ENCODE measurements around the gene CDH5.
"Not testable (repeated sequence)": the region's sequence is repeated elsewhere in the genome, so short reads cannot be mapped to it uniquely, and the experiment has no call there.

CDH5 gene

DNA sequence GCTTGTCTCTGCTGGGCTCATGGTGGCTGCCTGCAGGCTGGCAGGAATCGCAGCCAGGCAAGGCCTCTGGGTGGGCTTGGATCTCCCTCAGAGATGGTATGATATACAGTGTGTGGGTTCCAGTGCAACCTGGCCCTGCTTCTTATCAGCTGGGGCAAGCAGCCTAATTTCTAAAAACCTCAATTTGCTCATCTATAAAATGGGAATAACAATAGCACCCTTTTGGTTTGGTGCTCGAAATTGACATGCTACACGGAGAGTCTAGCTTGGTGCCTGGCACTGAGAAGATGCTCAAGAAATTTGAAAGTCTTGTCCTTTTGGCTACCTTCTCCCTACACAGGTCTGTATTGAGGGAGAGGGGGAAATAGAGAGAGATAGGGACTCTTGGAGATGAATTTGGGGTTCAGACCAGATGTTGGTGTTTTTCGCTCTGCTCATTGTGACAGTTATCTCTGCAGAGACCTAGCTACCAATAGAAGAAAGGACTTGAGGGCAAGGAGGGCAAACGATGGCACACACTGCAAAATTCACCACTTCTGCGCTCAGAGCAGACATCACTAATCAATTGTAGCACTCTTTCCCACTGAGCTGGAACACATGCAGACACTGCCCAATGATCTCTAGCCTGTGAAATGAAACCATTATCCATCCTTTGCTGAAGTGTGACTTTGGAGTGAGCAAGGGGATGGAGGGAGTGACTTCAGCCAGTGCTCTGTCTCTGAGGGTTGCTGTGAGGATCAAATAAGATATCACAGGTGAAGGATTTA is 76.2 kb downstream of the CDH5 start:
- DNase-seq = no peak
- in situ Hi-C loops (cut with HindIII; ENCODE audit: low pct_ligation_motif_present, low pct_unique_long_range_greater_than_20kb, low sequenced_read_pairs) = no loop called here

DNA sequence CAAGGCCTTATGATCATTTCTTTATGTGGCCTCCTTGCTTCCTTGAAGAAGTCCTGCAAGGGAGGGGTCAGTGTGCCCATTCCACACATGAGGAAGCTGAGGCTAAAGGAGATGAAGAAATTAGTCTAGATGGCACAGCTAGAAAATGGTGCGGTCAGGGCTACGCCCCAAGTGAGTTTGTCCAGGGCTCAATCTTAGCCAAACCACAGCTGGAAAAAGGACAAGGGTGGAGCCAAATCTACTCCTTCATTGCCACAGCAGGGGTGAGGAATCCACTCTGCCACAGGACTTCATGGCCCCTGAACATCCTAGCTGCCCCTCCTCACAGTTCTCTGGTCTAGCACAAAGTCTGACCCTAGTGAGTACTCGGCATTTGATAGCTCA is 76.8 kb downstream of the CDH5 start:
- in situ Hi-C loops (cut with HindIII; ENCODE audit: low pct_ligation_motif_present, low pct_unique_long_range_greater_than_20kb, low sequenced_read_pairs) = no loop called here
- DNase-seq = no peak

DNA sequence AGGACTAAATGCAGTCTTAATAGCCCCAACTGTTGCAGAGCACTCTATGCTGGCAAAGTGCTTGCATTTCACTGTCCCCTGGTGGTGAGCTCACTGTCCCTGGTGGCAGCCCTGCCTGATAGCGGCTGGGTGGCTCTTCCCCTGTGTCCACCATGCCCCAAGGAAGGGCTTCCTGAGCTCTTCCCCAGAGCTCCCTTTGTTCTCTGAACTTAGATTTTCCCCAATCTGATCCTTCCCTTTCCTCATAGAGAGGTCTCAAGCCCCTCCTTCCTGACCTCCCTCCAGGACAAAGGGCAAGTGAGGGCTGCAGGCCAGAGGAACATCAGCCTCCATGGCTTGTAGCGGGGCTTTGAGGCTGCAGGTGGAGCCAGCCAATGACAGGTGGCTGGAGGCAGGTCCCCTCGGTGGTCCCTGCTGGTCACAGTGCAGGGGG is 77.6 kb downstream of the CDH5 start:
- no peak for DNase-seq
- in situ Hi-C loops (cut with HindIII; ENCODE audit: low pct_ligation_motif_present, low pct_unique_long_range_greater_than_20kb, low sequenced_read_pairs) = no loop called here

DNA sequence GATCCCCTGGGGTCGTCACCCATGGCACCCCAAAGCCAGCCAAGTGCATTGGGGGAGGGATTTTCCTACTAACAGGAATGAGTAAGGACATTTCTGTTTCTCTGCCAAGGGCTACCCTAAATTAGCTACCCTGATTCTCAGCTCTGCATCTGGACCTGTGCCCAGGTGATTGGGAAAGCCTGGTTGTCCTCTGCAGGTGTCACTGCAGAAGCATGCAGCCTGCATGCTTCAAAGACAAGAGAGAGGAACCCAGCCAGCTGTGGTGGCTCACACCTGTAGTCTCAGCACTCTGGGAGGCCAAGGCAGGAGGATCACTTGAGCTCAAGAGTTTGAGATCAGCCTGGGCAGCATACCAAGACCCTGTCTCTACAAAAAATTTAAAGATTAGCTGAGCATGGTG is 80.2 kb downstream of the CDH5 start:
- in situ Hi-C loops (cut with HindIII; ENCODE audit: low pct_ligation_motif_present, low pct_unique_long_range_greater_than_20kb, low sequenced_read_pairs) = no loop called here
- DNase-seq = no peak

DNA sequence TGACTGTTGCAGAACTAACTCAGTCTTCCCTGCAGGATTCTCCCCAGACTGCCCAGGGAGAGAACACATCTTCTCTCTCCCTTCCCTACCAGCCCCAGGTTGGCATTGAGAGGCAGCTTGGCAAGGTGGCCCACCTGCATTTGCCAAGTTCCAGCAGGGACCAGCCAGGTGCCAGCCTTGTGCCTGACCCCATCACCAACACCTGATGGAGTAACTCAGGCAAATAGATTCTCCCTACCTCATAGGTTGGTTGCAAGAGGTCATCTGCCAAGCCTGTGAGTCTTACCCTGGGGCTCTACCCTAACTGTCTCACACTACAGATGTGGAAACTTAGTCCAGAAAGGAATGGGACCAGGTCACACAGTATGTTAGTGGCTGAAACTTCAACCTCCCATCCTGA is 81.0 kb downstream of the CDH5 start:
- no peak for DNase-seq
- in situ Hi-C loops (cut with HindIII; ENCODE audit: low pct_ligation_motif_present, low pct_unique_long_range_greater_than_20kb, low sequenced_read_pairs) = no loop called here

DNA sequence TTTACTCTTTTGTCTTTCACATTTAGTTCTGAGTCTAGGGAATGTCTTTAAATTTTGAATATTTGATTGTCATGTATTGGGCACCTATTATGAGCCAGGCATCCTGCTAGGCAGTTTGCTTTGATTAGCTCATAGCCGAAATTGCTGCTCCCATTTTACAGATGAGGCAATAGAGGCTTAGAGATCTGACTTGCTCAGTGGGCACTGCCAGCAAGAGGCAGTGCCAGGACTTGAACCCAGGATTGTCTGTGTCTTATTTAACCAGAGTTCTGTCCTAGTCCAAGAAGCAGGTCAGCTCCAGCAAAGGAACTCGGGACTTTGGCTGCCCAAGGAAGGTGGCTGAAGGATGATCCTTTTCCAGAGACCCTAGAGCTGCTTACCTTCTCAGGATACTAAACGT is 85.1 kb downstream of the CDH5 start:
- in situ Hi-C loops (cut with HindIII; ENCODE audit: low pct_ligation_motif_present, low pct_unique_long_range_greater_than_20kb, low sequenced_read_pairs) = no loop called here
- DNase-seq = no peak

DNA sequence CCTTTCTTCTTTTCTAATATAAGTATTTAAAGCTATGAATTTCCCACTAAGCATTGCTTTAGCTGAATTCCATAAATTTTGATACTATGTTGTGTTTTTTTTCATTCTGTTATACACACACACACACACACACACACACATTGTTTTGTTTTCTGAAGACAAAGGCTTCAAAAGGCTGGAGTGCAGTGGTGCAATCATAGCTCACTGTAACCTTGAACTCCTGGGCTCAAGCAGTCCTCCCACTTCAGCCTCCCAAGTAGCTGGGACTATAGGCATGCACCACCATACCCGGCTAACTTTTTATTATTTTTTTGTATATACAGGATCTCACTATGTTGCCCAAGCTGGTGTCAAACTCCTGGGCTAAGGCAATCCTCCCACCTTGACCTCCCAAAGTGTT is 86.7 kb downstream of the CDH5 start:
- in situ Hi-C loops (cut with HindIII; ENCODE audit: low pct_ligation_motif_present, low pct_unique_long_range_greater_than_20kb, low sequenced_read_pairs); DNase-seq: not testable (repeated sequence)
